Hematopoietic multipotent progenitor cell treated with erythropoietin and hydrocortisone succinate and interleukin-3 and kit ligand, for 17 days (in vitro differentiated cells): Measurements from ENCODE around the gene SLC9A2.

ENCODE experiments used
- DNase-seq: peaks from one replicate; pipeline ENCODE4 v3.0.0-alpha.2; 2015; ENCODE audit warnings: low spot score

The SLC9A2 gene

GRCh38 chr2:102672107-102672776, 52.9 kb downstream of the SLC9A2 start:
- DNase-seq: no peak

GRCh38 chr2:102674370-102674769, 55.0 kb downstream of the SLC9A2 start:
- DNase-seq: no peak

- no peak for DNase-seq
Measured at GRCh38 chr2:102674836-102675235, 55.5 kb downstream of the SLC9A2 start.

GRCh38 chr2:102677244-102678215, 58.2 kb downstream of the SLC9A2 start:
- DNase-seq: no peak

GRCh38 chr2:102678442-102678841, 59.1 kb downstream of the SLC9A2 start:
- no peak for DNase-seq

- DNase-seq: no peak
Measured at GRCh38 chr2:102686479-102687439, 67.4 kb downstream of the SLC9A2 start.

- no peak for DNase-seq
Measured at GRCh38 chr2:102690012-102690411, 70.7 kb downstream of the SLC9A2 start.

- DNase-seq: no peak
Measured at GRCh38 chr2:102696463-102696862, 77.1 kb downstream of the SLC9A2 start.

- no peak for DNase-seq
Measured at GRCh38 chr2:102698369-102699111, 79.2 kb downstream of the SLC9A2 start.

GRCh38 chr2:102703305-102703704, 84.0 kb downstream of the SLC9A2 start:
- DNase-seq: no peak

GRCh38 chr2:102703748-102704147, 84.4 kb downstream of the SLC9A2 start:
- DNase-seq: no peak

- no peak for DNase-seq
Measured at GRCh38 chr2:102704531-102704930, 85.2 kb downstream of the SLC9A2 start.

- DNase-seq: no peak
Measured at GRCh38 chr2:102707796-102708695, 88.7 kb downstream of the SLC9A2 start.

- no peak for DNase-seq
Measured at GRCh38 chr2:102708847-102709559, 89.7 kb downstream of the SLC9A2 start.

GRCh38 chr2:102717308-102718018, 98.1 kb downstream of the SLC9A2 start:
- no peak for DNase-seq

GRCh38 chr2:102718387-102719316, 99.3 kb downstream of the SLC9A2 start:
- DNase-seq: no peak

GRCh38 chr2:102724016-102724490, 104.7 kb downstream of the SLC9A2 start:
- no peak for DNase-seq

- DNase-seq: no peak
Measured at GRCh38 chr2:102724553-102724952, 105.2 kb downstream of the SLC9A2 start.
